Amniotic stem cell (primary cell): ENCODE results near the gene ADCY4.

ENCODE experiments used
- DNase-seq: peaks from one replicate; lab custom pipeline; 2025; lab: John Stamatoyannopoulos, UW

The ADCY4 gene

GRCh38 chr14:24297190-24297964 is 37.5 kb downstream of the ADCY4 start:
- no peak for DNase-seq

- peak; percentile 63 for DNase-seq
Observed at GRCh38 chr14:24296341-24297157, 38.3 kb downstream of the ADCY4 start.

- DNase-seq = no peak
Observed at GRCh38 chr14:24293525-24293924, 41.3 kb downstream of the ADCY4 start.

GRCh38 chr14:24292118-24292807 is 42.6 kb downstream of the ADCY4 start:
- no peak for DNase-seq

- no peak for DNase-seq
Observed at GRCh38 chr14:24291446-24292117, 43.3 kb downstream of the ADCY4 start.

GRCh38 chr14:24290746-24291145 is 44.1 kb downstream of the ADCY4 start:
- no peak for DNase-seq

- DNase-seq = no peak
Observed at GRCh38 chr14:24289649-24290280, 45.1 kb downstream of the ADCY4 start.

GRCh38 chr14:24286996-24287395 is 47.9 kb downstream of the ADCY4 start:
- DNase-seq = no peak

- no peak for DNase-seq
Observed at GRCh38 chr14:24285351-24285750, 49.5 kb downstream of the ADCY4 start.

GRCh38 chr14:24284501-24285035 is 50.3 kb downstream of the ADCY4 start:
- DNase-seq = no peak

GRCh38 chr14:24283796-24284460 is 50.9 kb downstream of the ADCY4 start:
- no peak for DNase-seq

- DNase-seq = no peak
Observed at GRCh38 chr14:24282736-24283135, 52.1 kb downstream of the ADCY4 start.

- no peak for DNase-seq
Observed at GRCh38 chr14:24281636-24282035, 53.2 kb downstream of the ADCY4 start.

- DNase-seq = no peak
Observed at GRCh38 chr14:24280797-24281460, 53.9 kb downstream of the ADCY4 start.

GRCh38 chr14:24279301-24280186 is 55.3 kb downstream of the ADCY4 start:
- DNase-seq = no peak

GRCh38 chr14:24278424-24278823 is 56.4 kb downstream of the ADCY4 start:
- no peak for DNase-seq

GRCh38 chr14:24277606-24278321 is 57.1 kb downstream of the ADCY4 start:
- DNase-seq = no peak

GRCh38 chr14:24277071-24277470 is 57.8 kb downstream of the ADCY4 start:
- DNase-seq = no peak
